GM13977 (cell line): Measurements from ENCODE around the gene MFAP5.
A peak's percentile ranks its signal among the peaks of the same experiment; 100 is the strongest.
"Not testable (repeated sequence)": the region's sequence is repeated elsewhere in the genome, so short reads cannot be mapped to it uniquely, and the experiment has no call there.

Experiments used
- DNase-seq: peaks from one replicate; pipeline ENCODE4 v3.0.0; 2012; ENCODE audit warnings: low spot score
- in situ Hi-C: fragments of 300-500 bp; cut with MboI; formaldehyde crosslinking; loops from one replicate; pipeline ENCODE4 v1.12.0; 2022; ENCODE audit warnings: low sequenced_read_pairs, low pct_unique_long_range_greater_than_20kb, mixed read lengths, inconsistent platforms; ENCODE audit not compliant: unreplicated experiment
- TF ChIP-seq, protein P1 (sequence below): IDR thresholded peaks from 2 replicates; pipeline ENCODE4 v1.5.1; 2012; ENCODE audit warnings: mild to moderate bottlenecking, control low read depth; ENCODE audit not compliant: insufficient read depth; ENCODE audit errors: extremely low read depth, missing control alignments

The MFAP5 gene

DNA sequence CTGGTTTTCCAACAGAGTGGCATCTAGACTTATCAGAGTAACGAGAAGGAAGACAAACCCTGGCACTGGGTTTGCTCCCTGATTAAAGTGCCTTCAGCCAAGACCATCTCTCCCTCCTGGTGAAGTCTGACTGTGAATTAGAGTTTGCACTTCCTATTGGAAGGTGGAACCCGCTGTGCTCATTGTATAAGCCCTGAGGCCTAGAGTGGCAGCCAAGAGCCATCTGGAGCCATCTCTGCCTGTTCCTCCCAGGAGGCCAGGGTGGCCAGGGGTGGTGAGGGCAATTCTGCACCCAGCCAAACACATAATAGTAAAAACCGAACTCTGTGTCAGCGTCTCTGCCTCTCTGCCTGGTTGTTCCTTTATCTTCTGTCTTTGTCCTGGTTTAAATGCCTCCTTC lies 25.0 kb downstream of the MFAP5 start:
- TF ChIP-seq, protein P1, sequence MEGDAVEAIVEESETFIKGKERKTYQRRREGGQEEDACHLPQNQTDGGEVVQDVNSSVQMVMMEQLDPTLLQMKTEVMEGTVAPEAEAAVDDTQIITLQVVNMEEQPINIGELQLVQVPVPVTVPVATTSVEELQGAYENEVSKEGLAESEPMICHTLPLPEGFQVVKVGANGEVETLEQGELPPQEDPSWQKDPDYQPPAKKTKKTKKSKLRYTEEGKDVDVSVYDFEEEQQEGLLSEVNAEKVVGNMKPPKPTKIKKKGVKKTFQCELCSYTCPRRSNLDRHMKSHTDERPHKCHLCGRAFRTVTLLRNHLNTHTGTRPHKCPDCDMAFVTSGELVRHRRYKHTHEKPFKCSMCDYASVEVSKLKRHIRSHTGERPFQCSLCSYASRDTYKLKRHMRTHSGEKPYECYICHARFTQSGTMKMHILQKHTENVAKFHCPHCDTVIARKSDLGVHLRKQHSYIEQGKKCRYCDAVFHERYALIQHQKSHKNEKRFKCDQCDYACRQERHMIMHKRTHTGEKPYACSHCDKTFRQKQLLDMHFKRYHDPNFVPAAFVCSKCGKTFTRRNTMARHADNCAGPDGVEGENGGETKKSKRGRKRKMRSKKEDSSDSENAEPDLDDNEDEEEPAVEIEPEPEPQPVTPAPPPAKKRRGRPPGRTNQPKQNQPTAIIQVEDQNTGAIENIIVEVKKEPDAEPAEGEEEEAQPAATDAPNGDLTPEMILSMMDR: no peak
- in situ Hi-C loops: no loop called here
- DNase-seq: no peak

DNA sequence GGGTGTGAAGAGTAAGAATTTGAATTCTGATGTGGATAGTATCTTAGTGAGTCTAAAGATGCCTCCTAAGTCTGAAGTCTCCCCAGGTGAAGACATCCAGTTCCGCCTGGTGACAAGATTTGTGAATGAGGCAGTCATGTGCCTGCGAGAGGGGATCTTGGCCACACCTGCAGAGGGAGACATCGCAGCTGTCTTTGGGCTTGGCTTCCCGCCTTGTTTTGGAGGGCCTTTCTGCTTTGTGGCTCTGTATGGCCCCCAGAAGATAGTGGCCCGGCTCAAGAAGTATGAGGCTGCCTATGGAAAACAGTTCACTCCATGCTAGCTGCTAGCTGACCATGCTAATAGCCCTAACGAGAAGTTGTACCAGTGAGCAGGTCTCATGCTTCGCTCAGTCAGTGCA lies 25.4 kb downstream of the MFAP5 start:
- TF ChIP-seq, protein P1: no peak
- in situ Hi-C loops: no loop called here
- DNase-seq: no peak

DNA sequence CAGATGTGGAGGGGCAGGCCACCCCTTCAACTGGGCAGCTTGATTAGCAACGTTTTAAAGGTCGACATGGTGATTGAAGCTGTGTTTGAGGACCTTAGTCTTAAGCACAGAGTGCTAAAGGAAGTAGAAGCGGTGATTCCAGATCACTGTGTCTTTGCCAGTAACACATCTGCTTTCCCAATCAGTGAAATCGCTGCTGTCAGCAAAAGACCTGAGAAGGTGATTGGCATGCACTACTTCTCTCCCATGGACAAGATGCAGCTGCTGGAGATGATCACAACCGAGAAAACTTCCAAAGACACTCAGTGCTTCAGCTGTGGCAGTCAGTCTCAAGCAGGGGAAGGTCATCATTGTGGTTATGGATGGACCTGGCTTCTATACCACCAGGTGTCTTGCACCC lies 26.0 kb downstream of the MFAP5 start:
- DNase-seq: no peak
- in situ Hi-C loops: no loop called here
- TF ChIP-seq, protein P1: no peak

DNA sequence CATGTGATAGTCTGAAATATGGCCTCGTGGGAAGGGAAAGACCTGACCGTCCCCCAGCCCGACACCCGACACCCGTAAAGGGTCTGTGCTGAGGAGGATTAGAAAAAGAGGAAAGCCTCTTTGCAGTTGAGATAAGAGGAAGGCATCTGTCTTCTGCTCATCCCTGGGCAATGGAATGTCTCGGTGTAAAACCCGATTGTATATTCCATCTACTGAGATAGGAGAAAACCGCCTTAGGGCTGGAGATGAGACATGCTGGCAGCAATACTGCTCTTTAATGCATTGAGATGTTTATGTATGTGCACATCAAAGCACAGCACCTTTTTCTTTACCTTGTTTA lies 26.6 kb downstream of the MFAP5 start:
- in situ Hi-C loops, DNase-seq: not testable (repeated sequence)

DNA sequence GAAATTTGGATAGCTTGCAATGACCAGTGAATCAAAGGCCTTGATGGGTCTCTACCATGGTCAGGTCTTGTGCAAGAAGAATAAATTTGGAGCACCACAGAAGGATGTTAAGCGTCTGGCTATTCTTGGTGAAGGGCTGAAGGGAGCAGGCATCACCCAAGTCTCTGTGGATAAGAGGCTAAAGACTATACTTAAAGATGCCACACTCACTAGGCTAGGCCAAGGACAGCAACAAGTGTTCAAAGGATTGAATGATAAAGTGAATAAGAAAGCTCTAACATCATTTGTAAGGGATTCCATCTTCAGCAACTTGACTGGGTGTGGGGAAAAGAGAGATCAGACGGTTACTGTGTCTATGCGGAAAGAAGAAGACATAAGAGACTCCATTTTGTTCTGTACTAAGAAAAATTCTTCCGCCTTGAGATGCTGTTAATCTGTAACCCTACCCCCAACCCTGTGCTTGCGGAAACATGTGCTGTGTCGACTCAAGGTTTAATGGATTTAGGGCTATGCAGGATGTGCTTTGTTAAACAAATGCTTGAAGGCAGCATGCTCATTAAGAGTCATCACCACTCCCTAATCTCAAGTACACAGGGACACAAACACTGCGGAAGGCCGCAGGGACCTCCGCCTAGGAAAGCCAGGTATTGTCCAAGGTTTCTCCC lies 27.2 kb downstream of the MFAP5 start:
- DNase-seq, in situ Hi-C loops: not testable (repeated sequence)

DNA sequence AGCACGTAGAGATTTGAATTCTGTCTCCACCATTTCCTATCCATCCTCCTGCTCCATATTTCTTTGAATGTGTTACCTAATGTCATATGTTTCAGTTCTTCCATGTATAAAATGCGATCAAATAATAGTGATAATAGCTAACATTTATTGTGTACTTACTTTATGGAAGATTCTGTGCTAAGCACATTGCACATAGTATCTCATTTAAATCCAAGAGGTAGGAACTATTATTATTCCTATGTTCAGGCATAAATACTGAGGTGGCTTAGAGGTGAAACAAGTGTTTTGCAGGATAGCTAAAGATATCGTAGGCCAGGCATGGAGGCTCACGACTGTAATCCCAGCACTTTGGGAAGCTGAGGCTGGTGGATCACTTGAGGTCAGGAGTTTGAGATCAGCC lies 32.5 kb downstream of the MFAP5 start:
- TF ChIP-seq, protein P1: no peak
- in situ Hi-C loops: no loop called here
- no peak for DNase-seq

DNA sequence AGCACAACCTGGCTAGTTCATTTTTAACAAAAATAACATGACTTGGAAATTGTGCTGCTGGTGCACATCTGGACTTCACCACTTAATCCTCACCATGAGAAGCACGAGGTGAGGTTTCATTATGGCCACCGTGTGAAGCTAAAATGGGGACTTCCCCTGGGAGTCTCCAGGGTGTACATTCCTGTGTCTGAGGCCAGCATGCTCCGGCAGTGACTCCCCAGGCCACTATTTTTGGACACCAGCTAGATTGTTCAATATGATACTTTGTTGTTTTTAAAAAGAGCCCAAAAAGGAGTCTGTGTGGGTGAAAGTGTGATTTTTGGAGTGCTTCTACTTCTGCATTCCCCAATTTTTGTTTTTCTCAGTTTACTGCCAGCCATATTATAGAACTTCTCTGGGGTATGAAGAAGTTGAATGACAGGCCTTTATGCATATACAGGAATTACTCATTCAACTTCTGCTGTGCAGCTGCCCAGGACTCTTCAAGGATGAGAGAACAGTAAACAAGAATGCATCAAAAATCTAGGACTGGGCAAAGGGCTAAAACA lies 33.1 kb downstream of the MFAP5 start:
- in situ Hi-C loops: no loop called here
- TF ChIP-seq, protein P1: no peak
- DNase-seq: peak; percentile 62

DNA sequence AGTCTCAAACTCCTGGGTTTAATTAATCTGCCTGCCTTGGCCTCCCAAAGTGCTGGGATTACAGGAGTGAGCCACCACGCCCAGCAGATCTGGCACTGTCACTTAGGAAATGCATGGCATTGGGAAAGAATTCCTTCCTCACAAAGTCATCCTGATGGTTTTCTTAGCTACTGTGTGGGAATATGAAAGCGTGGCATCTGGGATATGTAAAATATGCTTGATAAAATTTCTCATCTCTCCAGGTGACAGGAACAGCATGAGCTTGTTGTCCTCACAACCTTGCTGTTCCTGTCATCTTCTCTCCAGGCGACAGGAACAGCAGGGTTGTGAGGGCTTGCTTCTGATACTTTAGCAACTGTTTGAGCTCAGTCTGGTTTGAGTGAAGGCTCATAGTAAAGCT lies 33.9 kb downstream of the MFAP5 start:
- in situ Hi-C loops: no loop called here
- DNase-seq: no peak
- TF ChIP-seq, protein P1: no peak

DNA sequence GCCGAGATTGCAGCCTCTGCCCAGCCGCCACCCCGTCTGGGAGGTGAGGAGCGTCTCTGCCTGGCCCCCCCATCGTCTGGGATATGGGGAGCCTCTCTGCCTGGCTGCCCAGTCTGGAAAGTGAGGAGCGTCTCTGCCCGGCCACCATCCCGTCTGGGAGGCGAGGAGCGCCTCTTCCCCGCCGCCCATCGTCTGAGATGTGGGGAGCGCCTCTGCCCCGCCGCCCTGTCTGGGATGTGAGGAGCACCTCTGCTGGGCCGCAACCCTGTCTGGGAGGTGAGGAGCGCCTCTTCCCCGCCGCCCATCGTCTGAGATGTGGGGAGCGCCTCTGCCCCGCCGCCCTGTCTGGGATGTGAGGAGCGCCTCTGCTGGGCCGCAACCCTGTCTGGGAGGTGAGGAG lies 37.9 kb downstream of the MFAP5 start:
- DNase-seq, in situ Hi-C loops: not testable (repeated sequence)
